Activated CD8-positive, alpha-beta memory T cell treated with anti-CD3 and anti-CD28 coated beads for 36 hours (primary cell): ENCODE data around the gene VTI1A. TPM values are rescaled to one million over a fixed set of nuclear protein-coding genes. Genes with fewer than 3 reads are reported as not detected.

Experiments
- CTCF ChIA-PET: fragments of 350-600 bp; sonication (Branson Sonifier 250); formaldehyde crosslinking; loops from one replicate; lab custom pipeline; 2021; ENCODE audit warnings: antibody characterized with exemption; lab: Charles Lee
- POLR2A ChIA-PET: fragments of 350-600 bp; sonication (Branson Sonifier 250); formaldehyde crosslinking; loops from one replicate; lab custom pipeline; 2021; ENCODE audit warnings: antibody characterized with exemption; lab: Charles Lee
- total RNA-seq, 2 experiments: library from RNA; stranded (reverse); gene quantifications; one replicate each; pipeline ENCODE4 v1.2.3, GENCODE V29; 2021

VTI1A gene
- total RNA-seq, 2 experiments from 2014 or later = 35.5 to 37.8 TPM

DNA sequence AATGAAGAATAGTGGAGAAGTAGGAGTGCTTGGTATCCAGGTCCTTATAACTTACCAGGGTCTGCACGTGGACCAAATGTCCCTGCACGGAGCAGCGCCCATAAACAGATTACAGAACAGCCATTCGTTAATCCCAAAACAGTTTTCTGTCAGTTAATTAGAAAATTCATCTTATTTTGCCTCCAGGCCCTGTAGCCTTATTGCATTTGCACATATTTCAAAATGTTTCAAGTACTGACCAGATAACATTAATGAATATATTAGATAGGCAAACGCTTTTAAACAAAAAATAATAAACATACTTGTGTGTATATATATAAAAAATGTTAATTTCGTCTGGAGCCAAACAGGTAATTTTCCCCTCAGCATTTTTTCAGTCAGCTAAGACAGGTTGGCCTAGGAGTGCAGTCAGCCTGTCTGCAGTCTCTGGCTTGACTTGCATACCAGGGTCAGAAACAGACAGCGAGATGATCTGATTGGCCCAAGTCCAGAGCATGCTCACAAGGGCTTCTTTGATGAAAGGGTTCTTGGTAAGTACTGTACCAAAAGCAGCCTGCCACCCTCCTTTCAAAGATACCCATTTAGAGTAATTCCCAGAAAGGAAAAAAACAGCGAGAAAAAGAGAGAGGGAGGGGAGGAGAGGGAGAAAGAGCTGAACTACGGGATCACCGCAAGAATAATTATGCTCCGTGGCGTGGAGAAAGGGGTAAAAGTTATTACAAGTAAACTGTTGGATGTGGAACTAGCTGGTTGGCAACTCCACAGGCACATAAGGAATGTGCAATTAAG is 308.6 kb downstream of the VTI1A start:
- POLR2A ChIA-PET = no interaction called here
- CTCF ChIA-PET = no interaction called here

DNA sequence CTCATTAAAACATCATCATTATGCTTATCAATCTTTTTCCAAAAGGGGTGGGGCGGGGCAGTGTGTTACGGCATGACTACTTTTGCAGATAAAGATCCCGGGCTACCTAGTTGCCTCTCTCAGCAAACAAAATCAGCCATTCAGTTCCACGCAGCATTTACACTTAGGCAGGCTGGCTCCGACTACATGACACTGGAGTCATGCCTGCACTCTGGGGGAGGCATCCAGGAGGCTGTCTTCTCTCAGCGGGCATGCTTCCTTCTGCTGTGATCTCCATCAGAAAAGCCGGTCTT is 309.2 kb downstream of the VTI1A start:
- ChIA-PET CTCF (no interaction called here), POLR2A (no interaction called here)

DNA sequence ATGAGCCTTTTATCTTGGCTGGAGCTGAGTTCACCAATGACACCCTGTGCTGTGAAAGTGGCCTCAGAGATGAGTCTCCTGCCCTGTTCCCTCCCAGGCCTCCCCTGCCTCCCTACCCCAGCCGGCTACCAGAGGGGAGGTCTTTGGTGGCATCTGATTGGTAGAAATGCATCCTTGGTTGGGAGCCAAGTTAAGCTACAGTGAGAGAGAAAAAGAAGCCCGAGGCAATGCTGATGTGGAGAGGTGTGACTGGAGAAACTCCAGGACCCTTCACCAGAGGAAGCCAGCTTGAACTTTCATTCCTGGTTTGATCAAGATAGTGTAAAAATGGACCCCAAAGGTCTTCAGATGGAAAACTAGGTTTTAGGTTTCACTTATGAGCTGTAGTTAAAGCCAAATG is 311.9 kb downstream of the VTI1A start:
- POLR2A ChIA-PET = no interaction called here
- CTCF ChIA-PET = interaction anchor here (1.0 kb wide), 1 partner anchor 14 kb away, joined by 4 read pairs; no protein-coding TSS in a partner anchor

DNA sequence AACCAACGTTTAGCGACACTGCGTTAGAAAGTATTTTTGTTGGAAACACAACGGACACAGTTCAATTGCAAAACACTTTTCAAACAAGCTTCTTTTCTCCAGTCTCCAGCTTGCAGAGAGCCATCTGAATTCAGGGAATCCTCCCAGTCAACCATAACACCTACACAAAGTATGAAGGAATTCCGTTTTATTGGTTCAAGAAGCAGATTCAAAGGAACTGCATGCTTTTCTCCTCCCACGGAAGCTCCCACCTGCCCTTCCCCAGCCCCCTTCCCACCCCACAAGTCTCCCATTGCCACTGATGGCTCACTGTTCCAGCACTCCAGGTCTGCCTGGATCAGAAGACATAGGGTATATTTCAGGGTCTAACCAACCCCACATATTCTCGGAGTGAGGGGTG is 312.5 kb downstream of the VTI1A start:
- ChIA-PET POLR2A (no interaction called here), CTCF (interaction anchor here (1.0 kb wide), 1 partner anchor 15 kb away, joined by 4 read pairs; no protein-coding TSS in a partner anchor)

DNA sequence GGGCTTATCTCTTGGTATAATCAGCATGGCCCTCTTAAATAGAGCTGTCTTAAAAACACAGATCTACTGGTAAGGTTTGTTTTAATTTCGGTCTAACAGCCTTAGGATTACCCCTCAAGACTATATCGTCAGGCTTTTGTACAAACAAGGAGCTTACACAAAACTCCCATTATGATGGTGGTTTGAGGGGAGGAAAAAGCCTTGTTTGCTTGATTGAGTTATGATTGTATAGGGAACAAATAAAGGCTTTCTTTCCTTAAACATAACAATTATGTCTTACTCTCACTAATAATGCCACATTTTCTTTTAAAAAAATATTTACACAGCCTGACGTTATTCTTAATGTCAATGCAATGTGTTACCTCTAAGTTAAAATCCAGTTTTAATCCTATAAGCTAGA is 314.2 kb downstream of the VTI1A start:
- CTCF ChIA-PET = no interaction called here
- POLR2A ChIA-PET = no interaction called here

DNA sequence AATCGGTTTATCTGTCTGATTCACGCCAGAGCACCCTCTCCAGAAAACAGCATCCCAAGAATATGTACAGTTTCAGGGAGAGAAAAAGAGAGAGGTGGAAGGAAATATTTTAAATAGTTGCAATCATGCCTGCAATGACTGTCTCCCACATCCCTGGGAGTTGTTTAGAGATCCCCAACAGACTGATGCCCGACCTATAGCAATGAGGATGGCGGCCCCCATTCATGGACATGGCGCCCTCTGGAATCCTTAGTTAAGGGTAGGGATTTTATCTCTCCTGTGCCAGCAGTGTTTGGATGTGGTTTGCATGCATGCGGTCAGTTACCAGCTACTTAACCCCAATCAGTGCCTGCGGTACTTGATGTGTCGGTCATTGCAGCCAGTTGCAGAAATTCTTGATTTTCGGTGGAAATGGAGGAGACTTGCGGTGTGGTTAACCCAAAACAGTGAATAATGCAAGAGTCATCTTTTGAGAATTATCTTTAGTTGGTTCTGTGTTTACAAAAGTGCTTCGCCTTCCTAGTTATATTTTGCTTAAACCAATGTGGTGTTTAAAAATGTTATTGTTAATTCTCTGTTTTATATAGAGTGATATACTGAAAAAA is 317.0 kb downstream of the VTI1A start:
- ChIA-PET POLR2A (no interaction called here), CTCF (no interaction called here)

DNA sequence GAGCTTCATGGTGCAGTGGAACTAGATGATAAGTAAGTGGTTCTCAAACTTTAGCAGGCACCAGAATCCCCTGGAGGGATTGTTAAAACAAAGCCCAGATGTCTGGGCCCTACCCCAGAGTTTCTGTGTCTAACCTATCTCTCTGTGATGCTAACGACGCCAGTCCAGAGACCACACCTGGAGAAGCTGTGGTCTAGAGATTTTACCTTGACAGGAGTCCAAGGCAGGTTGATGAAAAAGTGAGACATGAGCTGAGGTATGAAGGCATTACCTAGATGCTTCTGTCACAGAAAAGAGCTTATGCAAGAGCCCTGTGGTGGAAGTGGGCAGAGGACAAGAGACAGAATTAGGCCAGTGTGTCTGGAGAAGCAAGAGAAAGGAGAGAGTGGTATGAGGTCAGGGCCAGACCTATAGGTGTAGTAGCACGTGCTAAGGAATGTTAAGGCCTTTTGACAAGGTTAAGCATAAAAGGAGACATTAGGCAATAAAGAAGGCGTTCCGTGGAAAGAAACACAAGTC is 318.8 kb downstream of the VTI1A start:
- ChIA-PET CTCF (no interaction called here), POLR2A (no interaction called here)

DNA sequence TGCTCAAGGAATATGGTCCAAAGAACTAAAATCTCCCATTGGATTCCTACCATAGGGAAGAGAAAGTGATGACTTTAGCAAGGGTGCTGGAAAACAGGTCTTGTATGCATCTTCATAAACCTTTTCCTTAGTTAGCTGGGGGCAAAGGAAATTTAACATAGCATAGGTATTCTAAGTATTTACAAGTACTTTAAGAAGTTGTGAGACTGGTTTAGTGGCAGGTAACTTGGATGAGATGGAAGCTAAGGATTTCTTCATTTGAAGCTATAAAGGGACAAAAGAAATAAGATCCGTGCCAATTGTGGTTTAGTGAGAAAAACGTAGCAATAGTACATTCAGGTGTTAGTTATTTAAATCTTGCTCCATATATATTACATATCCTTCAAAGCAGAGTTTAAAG is 319.6 kb downstream of the VTI1A start:
- CTCF ChIA-PET = no interaction called here

DNA sequence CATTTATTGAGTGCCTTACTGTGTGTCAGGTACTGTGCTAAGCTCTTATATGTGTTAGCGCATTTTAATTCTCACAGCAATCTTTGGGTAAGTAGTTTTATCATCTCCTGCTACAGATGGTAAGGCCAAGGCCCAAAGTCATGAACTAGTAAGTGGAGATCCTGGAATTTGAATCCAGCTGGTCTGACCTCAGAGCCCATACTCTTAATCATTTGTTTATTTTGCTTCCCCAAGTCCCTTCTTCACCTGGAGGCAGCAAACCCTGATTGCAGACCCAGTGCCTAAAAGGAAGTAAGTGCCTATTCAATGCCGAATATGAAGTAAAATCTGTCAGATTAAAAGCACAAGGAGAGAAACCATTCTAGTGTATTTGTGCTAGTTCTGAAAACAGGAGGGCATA is 320.1 kb downstream of the VTI1A start:
- ChIA-PET POLR2A (no interaction called here), CTCF (no interaction called here)

More for the DNA sequence above, 319.6 kb downstream of the VTI1A start:
- POLR2A ChIA-PET = no interaction called here

DNA sequence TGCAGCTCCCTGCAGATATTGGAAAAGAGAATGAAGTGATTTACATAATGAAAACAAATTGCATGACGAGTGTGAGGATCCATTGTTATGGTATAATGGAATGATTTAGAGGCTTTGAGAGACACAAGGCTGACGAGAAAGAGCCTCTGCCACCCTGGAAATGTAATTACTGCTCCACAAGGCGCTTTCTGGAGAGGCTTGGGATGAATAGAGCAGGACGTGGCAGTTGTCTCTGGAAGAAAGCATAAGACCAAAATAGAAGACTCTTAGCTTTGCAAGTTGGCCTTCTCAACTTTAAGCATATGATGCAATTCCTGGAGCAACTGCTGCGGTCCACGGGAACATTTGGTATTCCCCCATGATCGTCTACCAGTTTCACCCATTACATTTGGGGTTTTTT is 321.1 kb downstream of the VTI1A start:
- ChIA-PET POLR2A (no interaction called here), CTCF (no interaction called here)

DNA sequence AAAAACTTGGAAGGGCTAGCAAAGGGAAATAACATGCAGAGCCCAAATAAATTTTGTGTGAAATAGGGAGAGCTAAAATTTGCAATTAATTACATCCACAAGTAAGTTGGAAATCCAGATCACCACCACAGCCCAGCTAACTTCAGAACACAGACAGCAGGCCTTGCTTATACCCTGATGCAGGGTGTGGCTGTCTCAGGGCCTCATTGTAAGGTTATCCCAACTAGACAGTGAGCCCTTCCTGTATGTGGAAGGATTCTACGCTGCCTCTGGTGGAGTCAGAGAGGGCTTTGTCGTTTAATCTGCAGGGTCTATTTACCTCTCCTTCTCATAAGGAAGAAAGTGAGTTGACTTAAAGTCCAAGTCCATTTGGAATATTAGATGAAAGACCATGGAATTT is 322.1 kb downstream of the VTI1A start:
- CTCF ChIA-PET = no interaction called here

DNA sequence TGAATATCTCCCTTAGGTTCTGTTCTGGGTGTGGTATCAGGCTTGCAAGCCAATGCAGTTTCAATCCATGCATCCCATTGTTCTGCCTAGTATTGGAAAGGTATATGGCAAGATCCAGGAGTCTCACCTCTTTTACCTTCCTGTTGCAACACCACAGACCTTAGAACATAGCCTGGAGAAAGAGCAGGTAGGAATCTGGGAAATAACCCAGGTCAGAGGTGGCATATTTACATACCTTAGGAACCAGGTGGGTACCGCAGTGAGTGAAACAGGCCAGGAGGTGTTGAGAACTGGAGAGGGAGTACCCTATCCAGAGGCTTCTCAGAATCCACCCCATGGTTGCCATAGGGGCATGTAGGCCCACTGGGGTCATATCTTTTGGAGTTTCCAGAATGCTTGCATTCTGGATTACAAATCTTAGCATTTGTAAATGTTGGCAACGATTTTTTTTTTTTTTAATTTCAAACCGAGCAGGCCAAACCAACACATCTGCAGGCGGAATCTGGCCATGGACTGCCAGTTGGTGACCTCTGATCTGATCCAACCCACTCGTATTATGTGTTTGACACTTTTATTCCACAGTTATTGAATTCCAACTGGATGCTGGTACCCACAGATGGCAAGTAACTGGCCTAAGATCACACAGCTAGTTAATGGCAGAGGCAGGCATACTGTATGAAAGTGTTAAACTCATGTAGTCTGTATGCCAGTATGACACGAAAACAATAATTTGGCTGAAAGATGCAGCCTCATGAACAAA is 322.8 kb downstream of the VTI1A start:
- POLR2A ChIA-PET = no interaction called here
- CTCF ChIA-PET = no interaction called here

More for the DNA sequence above, 322.1 kb downstream of the VTI1A start:
- POLR2A ChIA-PET = no interaction called here

DNA sequence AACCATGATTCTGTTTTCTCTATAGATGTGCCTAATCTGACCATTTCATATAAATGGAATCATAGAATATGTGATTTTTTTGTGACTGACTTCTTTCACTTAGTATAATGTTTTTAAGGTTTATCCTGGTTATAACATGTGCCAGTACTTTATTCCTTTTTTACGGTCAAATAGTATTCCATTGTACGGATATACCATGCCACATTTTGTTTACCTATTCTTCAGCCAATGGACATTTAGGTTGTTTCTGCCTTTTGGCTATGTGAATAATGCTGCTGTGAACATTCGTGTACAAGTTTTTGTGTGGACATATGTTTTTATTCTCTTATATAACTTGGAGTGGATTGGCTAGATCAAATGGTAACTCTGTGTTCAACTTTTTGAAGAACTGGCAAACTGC is 324.7 kb downstream of the VTI1A start:
- POLR2A ChIA-PET = no interaction called here
- CTCF ChIA-PET = no interaction called here

DNA sequence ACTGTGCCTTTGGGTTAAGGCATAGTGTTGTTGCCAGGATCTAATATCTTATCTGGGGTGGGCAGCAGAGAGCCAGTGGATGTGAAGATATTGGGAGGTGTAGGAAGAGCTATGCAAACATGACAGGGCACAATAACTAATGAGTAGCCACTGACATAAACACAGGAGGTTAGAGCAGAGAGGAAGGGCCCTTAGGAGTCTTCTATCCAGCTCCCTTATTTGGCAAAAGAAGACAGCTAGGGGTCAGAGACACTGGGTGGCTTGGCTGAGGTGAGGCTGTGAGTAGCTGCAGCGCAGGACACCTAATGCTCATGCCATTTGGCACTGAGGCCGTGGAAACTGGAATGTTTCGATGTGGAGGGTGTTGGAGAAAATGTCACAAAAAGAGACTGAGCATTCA is 326.8 kb downstream of the VTI1A start:
- ChIA-PET CTCF (no interaction called here), POLR2A (no interaction called here)

DNA sequence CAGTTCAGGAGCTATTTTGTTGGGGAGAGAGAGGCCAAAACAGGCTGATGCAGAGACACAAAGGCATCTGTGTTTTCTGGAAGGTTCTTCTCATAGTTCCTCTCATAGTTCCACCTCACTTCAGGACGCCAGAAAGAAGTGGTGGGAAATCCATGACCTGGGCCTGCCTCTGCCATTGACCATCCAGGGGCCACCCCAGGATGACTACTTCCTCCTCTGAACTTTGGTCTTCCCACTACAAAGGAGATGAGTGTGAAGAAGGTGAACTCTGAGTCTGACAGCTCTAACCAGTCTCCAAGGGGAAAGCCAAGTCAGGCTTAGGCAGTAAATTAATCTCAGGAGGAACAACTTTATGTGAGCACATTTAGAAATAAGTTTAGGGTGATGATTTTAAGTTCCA is 327.2 kb downstream of the VTI1A start:
- ChIA-PET POLR2A (no interaction called here), CTCF (no interaction called here)

DNA sequence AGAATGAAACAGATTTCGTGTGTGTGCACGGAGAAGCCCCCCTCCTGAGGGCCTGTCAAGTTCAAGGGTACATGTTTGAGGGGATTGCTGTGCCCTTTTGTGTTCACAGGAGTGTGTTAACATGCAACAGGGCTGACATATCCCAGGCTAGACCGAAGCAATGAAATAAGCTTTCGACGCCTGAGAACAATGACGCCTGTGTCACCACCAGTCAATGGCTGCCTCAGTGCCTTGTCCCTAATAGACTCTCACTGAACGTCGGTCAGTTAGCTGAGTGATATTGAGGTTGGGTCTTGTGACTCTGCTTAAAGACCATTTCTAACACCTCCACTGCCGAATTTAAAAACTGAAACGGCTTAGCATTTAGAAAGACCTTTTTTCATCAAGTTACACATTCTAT is 327.8 kb downstream of the VTI1A start:
- POLR2A ChIA-PET = no interaction called here
- CTCF ChIA-PET = no interaction called here

DNA sequence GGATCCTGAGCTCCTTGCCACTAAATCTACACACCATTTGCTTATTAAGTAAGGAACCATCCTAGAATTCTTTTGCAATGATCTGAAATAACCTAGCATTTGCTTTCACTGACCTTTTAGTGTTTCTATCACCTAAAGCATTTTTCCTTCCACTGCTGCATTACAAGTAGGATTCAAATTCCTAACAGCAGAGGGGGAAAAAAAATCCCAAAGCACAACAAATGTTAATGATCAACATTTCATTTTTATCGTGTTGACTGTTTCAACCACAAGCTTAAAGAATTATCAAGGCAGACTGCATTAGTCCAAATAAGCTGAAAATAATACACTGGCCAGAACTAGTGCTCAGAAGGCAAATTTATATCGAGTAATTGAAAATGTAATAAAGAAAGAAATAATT is 328.4 kb downstream of the VTI1A start:
- CTCF ChIA-PET = no interaction called here
- POLR2A ChIA-PET = no interaction called here

DNA sequence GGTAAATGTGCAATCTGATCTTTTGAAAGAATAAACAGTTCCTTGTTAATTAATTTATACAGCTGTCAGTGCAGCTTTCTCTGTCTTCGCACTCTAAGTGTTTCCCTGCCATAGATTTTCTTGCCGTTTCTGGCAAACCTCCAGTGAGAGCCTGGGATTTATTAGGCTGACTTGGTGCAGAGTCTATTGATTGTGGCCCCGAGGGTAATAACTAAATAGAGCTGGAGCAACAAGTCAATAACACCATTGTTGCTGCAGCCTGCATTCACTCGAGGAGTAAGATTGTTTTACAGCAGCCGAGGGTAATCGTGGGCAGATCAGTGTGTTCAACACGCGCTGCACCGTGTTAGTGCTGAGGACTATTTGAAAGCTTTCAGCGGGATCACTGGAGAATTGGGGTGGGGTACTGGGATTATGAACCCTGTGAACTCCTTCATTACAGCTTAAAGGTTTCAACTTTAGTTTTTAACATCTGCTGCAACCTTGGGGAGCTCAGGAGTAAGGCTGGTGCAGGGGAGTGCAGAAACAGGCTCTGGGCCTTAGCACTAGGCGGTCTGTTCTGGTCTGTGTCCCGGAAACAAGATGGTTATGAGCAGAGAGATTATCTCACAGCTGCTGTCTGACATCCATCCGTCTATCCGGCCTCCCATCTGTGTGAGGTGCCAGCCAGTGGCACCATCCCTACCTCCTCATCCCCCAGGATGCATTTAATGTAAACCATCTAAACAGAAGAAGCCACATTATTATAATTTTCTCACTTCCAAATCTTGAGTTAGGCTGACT is 329.1 kb downstream of the VTI1A start:
- CTCF ChIA-PET = no interaction called here

DNA sequence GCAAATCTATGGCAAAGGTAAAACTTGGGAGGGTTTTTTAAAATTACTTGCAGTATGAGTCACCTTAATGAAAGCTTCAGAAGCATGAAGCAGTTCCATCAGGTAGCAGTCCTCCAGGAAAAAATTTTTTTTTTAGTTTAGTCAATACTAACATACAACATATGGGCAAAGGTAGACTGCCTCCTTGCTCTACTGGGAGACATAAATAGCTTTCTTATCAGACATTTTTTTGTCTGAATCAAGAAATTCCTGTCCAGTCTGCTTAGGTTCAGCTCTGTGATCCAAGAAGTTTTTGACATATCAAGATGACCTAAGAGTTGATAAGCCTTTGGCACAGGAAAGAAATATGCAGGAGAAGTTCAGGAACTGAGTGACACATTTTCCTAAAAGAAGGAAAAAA is 331.6 kb downstream of the VTI1A start:
- POLR2A ChIA-PET = no interaction called here
- CTCF ChIA-PET = no interaction called here

More for the DNA sequence above, 329.1 kb downstream of the VTI1A start:
- POLR2A ChIA-PET = no interaction called here
